ENCODE measurements around the gene SOCS6. TPM values are rescaled to one million over a fixed set of nuclear protein-coding genes. Genes with fewer than 3 reads are reported as not detected.
"Not testable (repeated sequence)": the region's sequence is repeated elsewhere in the genome, so short reads cannot be mapped to it uniquely, and the experiment has no call there.

Gene SOCS6
- total RNA-seq, 3 donors from 2014 or later, result 17.9 to 32.9 (median 20.6) TPM

DNA sequence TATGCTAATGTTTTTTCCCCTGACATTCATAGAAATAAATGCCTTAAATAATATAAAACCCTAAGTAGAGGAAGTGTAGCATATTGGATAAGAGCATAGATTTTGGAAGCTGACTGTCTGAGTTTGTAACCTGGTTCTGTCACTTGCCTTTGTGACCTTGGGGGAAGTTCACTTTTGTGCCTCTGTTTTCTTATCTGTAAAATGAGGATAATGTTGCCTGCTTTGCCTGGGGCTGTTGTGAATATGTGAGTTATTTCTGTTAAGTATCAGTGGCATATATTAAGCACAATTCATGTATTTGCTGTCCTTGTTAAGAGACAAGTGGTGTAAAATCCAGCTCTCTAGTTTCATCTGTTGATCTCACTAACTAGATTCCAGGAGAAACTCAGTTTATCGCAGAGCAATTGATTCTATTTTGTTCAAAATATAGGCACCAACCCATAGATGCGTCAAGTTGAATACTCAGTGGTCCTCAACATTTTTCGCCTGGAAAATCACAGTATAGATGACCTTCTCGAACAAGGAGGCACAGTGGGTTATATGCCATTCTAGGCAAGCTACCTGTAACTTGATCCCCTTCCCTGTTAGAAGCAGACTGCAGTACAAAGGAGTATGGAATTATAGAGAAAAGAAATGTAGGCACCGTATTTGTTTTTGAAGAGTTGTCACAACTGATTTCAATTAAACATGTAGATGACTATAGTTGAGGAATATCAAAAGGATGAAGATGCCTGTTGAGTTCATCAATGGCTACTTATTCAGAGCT, 67.0 kb downstream of the SOCS6 start:
- H3K27ac ChIP-seq, result no peak overlapping the region
- H3K27me3 ChIP-seq, result no peaks in the 10 kb centered on the region
- H3K9me3 ChIP-seq, result peaks cover 0 to 14% of the 10 kb centered on the region in 2 donors
- TF ChIP-seq POLR2A (IDR thresholded peaks at IDR 0.05) (no peak), CTCF (IDR thresholded peaks at IDR 0.05) (no peak), POLR2AphosphoS5 (IDR thresholded peaks at IDR 0.05) (no peak)
- no peak for DNase-seq (ENCODE audit: low spot score in 2 of 2)
- no peak overlapping the region for H3K4me3 ChIP-seq
- intact Hi-C loops (cut with DNase I; ENCODE audit: low total_unique reads), result no loop called here
- H3K4me1 ChIP-seq, result no peaks in the 10 kb centered on the region
- H3K36me3 ChIP-seq, result no peaks in the 10 kb centered on the region

GRCh38 chr18:70358105-70358406, 69.2 kb downstream of the SOCS6 start:
- H3K4me1 ChIP-seq; H3K9me3 ChIP-seq; H3K27ac ChIP-seq; H3K27me3 ChIP-seq; intact Hi-C loops (cut with DNase I; ENCODE audit: low total_unique reads); DNase-seq (ENCODE audit: low spot score in 2 of 2); H3K4me3 ChIP-seq; H3K36me3 ChIP-seq: not testable (repeated sequence)

DNA sequence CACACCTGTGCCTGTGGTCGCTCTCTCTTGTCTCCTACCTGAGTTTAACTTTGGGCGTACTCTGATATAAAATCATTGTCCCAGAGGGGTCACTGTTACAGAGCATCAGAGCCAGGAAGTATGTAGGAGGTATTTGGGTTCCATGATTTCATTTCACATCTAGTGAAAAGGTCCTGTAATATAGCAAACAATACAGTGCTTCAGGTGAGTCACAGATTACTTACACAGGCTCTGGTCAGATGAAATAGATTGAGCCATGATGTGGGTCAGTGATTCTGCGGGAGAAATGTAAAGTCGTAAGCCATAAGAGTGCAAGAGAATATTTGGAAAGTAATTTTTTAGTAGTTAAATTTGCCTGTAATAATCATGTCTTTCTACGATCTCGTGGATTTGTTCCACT, 70.2 kb downstream of the SOCS6 start:
- intact Hi-C loops (cut with DNase I; ENCODE audit: low total_unique reads), result no loop called here
- Histone ChIP-seq H3K27ac (peak overlapping the region in 1 of 2 donors; percentile 9), H3K36me3 (no peaks in the 10 kb centered on the region), H3K4me3 (no peak overlapping the region), H3K4me1 (no peaks in the 10 kb centered on the region), H3K27me3 (no peaks in the 10 kb centered on the region), H3K9me3 (peaks cover 0 to 8% of the 10 kb centered on the region in 2 donors)
- DNase-seq (ENCODE audit: low spot score in 2 of 2), result no peak
- TF ChIP-seq POLR2A (IDR thresholded peaks at IDR 0.05) (no peak), POLR2AphosphoS5 (IDR thresholded peaks at IDR 0.05) (no peak), CTCF (IDR thresholded peaks at IDR 0.05) (no peak)

DNA sequence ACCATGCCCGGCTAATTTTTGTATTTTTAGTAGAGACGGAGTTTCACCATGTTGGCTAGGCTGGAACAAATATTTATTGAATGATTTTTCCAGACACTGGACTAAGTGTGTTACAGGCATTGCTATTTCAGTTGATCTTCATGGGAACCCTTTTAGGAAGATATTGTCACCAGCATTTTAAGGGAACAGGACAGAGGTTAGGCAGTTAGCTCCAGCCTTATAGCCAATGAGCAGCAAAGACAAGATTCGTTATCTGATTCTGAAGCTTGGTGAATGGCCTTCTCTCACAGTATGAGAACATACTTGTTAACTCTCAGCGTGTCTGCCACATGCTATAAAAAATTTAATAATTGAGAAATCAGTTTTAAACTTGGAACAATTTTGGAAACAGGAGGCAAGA, 73.4 kb downstream of the SOCS6 start:
- DNase-seq (ENCODE audit: low spot score in 2 of 2), result no peak
- no peaks in the 10 kb centered on the region for H3K27me3 ChIP-seq
- no peaks in the 10 kb centered on the region for H3K9me3 ChIP-seq
- H3K36me3 ChIP-seq, result no peaks in the 10 kb centered on the region
- no peak overlapping the region for H3K4me3 ChIP-seq
- no peaks in the 10 kb centered on the region for H3K4me1 ChIP-seq
- TF ChIP-seq POLR2A (IDR thresholded peaks at IDR 0.05), result no peak
- no peak for TF ChIP-seq CTCF (IDR thresholded peaks at IDR 0.05)
- no peak for TF ChIP-seq POLR2AphosphoS5 (IDR thresholded peaks at IDR 0.05)
- no peak overlapping the region for H3K27ac ChIP-seq
- intact Hi-C loops (cut with DNase I; ENCODE audit: low total_unique reads), result no loop called here

GRCh38 chr18:70363861-70364260, 75.0 kb downstream of the SOCS6 start:
- H3K4me1 ChIP-seq, result no peaks in the 10 kb centered on the region
- no peaks in the 10 kb centered on the region for H3K36me3 ChIP-seq
- no peak overlapping the region for H3K27ac ChIP-seq
- no peaks in the 10 kb centered on the region for H3K9me3 ChIP-seq
- intact Hi-C loops (cut with DNase I; ENCODE audit: low total_unique reads), result no loop called here
- H3K27me3 ChIP-seq, result no peaks in the 10 kb centered on the region
- no peak overlapping the region for H3K4me3 ChIP-seq
- TF ChIP-seq CTCF (IDR thresholded peaks at IDR 0.05) (no peak), POLR2A (IDR thresholded peaks at IDR 0.05) (no peak), POLR2AphosphoS5 (IDR thresholded peaks at IDR 0.05) (no peak)
- no peak for DNase-seq (ENCODE audit: low spot score in 2 of 2)

- intact Hi-C loops (cut with DNase I; ENCODE audit: low total_unique reads), result no loop called here
- H3K4me3 ChIP-seq, result no peak overlapping the region
- H3K27ac ChIP-seq, result no peak overlapping the region
- no peak for TF ChIP-seq POLR2AphosphoS5 (IDR thresholded peaks at IDR 0.05)
- no peak for TF ChIP-seq POLR2A (IDR thresholded peaks at IDR 0.05)
- no peak for TF ChIP-seq CTCF (IDR thresholded peaks at IDR 0.05)
- no peaks in the 10 kb centered on the region for H3K4me1 ChIP-seq
- no peak for DNase-seq (ENCODE audit: low spot score in 2 of 2)
- H3K9me3 ChIP-seq, result no peaks in the 10 kb centered on the region
- H3K36me3 ChIP-seq, result no peaks in the 10 kb centered on the region
- H3K27me3 ChIP-seq, result no peaks in the 10 kb centered on the region
These were observed 76.5 kb downstream of the SOCS6 start for GRCh38 chr18:70365361-70365760.

Measured in breast epithelium (tissue), 4 donors.